ENCODE data around the gene MYO1G.

MYO1G gene

DNA sequence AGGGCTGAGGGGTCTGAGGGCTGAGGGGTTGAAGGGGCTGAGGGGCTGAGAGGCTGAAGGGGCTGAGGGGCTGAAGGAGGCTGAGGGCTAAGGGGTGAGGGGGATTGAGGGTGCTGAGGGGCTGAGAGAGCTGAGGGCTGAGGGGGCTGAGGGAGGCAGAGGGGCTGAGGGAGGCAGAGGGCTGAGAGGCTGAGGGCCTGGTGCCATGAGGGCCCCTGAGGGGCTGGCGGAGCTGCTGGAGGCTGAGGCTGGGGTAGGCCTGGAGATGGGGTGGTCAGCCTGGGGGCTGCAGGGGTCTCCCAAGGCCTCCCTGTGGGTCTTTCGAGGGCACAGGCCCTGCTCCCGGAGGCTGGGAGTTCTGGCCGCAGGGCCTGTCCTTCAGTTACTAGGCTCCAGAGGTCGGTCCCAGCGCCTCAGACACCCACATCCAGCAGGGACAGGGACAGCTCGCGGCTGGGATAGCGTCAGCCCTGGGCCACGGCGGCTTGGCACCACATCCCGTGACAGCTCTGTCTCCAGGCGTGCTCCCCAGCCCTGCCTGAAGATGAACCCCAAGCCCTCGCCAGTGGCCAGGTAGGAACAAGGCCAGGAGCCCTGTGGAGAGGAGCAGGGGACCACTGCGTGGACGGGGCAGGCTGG, 16.9 kb downstream of the MYO1G start:
- no peak for DNase-seq (ENCODE audit: low spot score in 2 of 2)
- H3K9me3 ChIP-seq = no peaks in the 10 kb centered on the region
- no peaks in the 10 kb centered on the region for H3K4me1 ChIP-seq
- in situ Hi-C loops (cut with MboI; ENCODE audit: low sequenced_read_pairs) = no loop called here
- H3K27me3 ChIP-seq (ENCODE audit: low read depth) = no peaks in the 10 kb centered on the region
- H3K36me3 ChIP-seq (replicated peaks) = no peaks in the 10 kb centered on the region
- no peak overlapping the region for H3K4me3 ChIP-seq

DNA sequence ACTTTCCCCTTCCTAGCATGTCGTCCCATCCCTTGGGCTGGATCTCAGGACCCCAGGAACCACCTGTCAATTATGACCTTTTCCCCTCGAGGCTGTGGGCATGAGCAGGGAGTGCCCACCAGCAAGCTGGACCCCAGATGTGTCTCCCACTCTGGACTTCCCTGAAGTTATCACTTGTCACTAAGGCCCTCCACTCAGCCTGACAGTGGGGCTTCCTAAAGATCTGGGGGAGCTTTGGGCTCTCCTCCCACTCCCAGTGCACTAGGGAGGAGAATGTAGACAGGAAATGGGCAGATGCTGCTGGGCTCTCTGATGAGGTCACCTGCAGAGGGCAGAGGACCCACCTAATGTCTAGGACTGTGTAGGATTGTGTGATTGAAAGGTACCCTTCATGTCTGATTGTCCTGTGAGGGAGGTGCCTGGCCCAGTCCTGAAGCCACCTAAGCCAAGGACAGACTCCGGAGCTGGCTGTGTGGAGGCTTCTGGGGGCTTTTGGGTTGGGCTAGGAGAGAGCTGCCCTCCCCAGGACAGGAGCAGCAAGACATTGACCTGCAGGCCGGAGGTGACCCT, 18.7 kb downstream of the MYO1G start:
- no peaks in the 10 kb centered on the region for H3K4me1 ChIP-seq
- in situ Hi-C loops (cut with MboI; ENCODE audit: low sequenced_read_pairs) = no loop called here
- no peak overlapping the region for H3K4me3 ChIP-seq
- H3K27me3 ChIP-seq (ENCODE audit: low read depth) = no peaks in the 10 kb centered on the region
- no peaks in the 10 kb centered on the region for H3K9me3 ChIP-seq
- DNase-seq (ENCODE audit: low spot score in 2 of 2) = no peak
- no peaks in the 10 kb centered on the region for H3K36me3 ChIP-seq (replicated peaks)

DNA sequence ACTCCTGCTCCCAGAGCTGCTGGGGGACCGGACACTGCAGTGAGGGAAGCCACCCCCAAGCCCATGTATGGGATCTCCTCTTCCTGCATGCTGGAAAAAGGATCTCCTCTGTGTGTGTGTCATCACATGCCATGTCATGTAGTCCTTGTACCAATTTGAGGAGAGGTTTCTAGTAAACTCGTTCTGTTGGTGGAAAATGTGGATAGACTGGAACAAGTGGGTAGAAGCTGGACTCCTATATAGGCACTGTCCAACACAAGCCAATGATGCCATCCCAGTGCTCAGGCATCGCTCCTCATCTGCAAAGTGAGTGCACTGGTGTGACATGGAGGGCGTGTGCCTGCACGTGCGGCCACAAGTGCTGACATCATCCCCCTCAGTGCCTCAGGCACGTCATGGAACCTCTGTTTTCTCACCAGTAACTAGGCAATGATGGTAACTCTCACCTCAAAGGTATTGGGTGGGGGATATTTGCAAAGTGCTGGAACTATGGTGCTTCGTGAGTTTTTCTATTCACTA, 19.3 kb downstream of the MYO1G start:
- no peak overlapping the region for H3K4me3 ChIP-seq
- H3K9me3 ChIP-seq = no peaks in the 10 kb centered on the region
- DNase-seq (ENCODE audit: low spot score in 2 of 2) = no peak
- H3K27me3 ChIP-seq (ENCODE audit: low read depth) = no peaks in the 10 kb centered on the region
- no peaks in the 10 kb centered on the region for H3K36me3 ChIP-seq (replicated peaks)
- in situ Hi-C loops (cut with MboI; ENCODE audit: low sequenced_read_pairs) = no loop called here
- no peaks in the 10 kb centered on the region for H3K4me1 ChIP-seq

DNA sequence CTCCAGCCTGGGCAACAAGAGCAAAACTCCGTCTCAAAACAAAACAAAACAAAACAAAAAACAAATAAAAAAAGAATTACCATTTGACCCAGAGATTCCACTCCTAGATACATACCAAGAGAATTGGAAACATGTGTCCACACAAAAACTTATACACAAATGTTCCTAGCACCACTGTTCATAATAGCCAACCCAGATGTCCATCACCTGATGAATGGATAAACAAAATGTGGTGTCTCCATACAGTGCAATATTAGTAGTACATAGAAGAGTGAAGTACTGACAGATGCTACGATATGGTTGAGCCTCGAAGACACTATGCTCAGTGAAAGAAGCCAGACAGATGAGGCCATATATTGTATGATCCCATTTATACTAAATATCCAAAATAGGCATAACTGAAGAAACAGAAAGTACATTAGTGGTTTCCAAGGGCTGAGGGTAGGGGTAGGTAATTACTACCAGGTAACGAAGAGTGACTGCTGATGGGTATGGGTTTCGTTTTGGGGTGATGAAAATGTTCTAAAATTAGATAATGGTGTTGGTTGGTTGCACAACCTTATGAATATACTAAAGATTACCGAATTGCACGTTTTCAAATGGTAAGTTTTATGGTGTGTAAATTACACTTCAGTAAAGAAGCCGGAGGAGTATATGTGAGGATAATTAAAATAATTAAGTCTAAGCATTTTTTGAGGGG, 20.0 kb downstream of the MYO1G start:
- Histone ChIP-seq H3K27me3 (ENCODE audit: low read depth) (no peaks in the 10 kb centered on the region), H3K4me1 (no peaks in the 10 kb centered on the region), H3K36me3 (replicated peaks) (no peaks in the 10 kb centered on the region), H3K4me3 (no peak overlapping the region), H3K9me3 (no peaks in the 10 kb centered on the region)
- in situ Hi-C loops (cut with MboI; ENCODE audit: low sequenced_read_pairs) = no loop called here
- DNase-seq (ENCODE audit: low spot score in 2 of 2) = no peak

DNA sequence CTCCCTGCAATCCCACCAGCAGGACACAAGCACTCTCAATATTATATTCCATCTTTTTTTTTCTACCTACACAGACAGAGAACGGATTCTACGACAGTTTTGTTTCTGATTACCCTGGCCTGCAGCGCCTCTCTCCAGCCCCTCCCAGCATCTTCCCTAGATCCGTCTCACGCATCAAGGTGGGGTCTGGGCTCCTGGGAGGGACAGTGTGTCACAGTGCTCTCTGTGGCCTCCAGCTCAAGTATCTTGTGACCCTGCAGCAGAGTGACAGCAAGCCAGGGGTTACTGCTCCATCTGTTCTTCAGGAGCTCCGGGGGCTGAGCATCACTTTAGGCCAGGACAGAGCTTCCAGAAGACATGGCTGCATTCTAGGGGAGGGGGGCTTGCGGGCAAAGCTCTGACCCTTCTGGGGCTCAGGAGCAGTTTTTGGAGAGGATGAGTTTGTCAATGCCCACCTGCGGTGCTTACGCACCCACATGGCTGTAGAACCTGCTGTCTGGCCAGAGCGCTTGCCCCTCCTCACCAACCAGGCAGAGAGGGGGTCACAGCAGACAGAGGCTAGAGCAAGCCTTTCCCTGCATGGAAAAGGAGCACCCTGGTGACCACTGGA, 22.6 kb downstream of the MYO1G start:
- in situ Hi-C loops (cut with MboI; ENCODE audit: low sequenced_read_pairs) = no loop called here
- no peak for DNase-seq (ENCODE audit: low spot score in 2 of 2)

DNA sequence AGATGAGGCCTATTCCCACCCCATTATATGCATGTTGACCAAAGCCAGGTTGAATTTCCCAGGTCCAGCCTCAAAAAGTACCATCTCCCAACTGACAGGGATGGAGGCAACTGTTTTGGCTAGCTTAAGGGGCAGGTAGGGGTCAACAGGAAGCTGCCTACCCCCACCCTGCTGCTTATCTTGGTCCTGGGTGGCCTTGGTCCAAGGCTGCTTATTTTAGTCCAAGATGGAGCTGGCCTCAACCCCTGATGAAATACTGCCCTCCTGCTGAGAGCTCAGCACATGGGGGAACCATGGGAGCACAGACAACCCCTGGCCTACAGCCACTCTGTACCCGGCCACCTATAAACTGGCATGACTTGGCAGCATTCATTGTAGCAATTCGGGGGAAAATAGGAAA, 23.1 kb downstream of the MYO1G start:
- in situ Hi-C loops (cut with MboI; ENCODE audit: low sequenced_read_pairs) = no loop called here
- Histone ChIP-seq H3K9me3 (no peaks in the 10 kb centered on the region), H3K27me3 (ENCODE audit: low read depth) (no peaks in the 10 kb centered on the region), H3K4me3 (no peak overlapping the region), H3K36me3 (replicated peaks) (no peaks in the 10 kb centered on the region), H3K4me1 (no peaks in the 10 kb centered on the region)
- no peak for DNase-seq (ENCODE audit: low spot score in 2 of 2)

More for the DNA sequence above, 22.6 kb downstream of the MYO1G start:
- Histone ChIP-seq H3K36me3 (replicated peaks) (no peaks in the 10 kb centered on the region), H3K9me3 (no peaks in the 10 kb centered on the region), H3K27me3 (ENCODE audit: low read depth) (no peaks in the 10 kb centered on the region), H3K4me1 (no peaks in the 10 kb centered on the region), H3K4me3 (no peak overlapping the region)

DNA sequence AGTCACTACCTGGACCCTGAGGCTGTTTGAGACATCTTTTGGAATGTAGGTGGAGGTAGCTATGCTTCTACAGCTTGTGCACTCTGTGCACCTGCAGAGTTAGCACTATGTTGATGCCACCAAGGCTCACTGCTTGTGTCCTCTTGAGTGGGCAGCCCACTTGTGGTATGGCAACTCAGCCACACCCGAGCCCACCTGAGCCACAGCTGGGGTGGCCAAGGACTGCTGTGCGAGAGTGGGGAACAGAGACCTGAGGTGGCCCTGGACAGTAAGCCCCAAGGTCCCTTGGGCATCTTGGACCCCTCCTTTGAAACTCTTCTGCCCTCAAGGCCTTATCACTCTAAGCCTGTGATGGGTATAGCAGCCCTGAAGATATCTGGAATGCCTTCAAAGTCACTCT, 25.7 kb downstream of the MYO1G start:
- DNase-seq (ENCODE audit: low spot score in 2 of 2) = no peak
- H3K4me1 ChIP-seq = no peaks in the 10 kb centered on the region
- no peaks in the 10 kb centered on the region for H3K27me3 ChIP-seq (ENCODE audit: low read depth)
- no peaks in the 10 kb centered on the region for H3K36me3 ChIP-seq (replicated peaks)
- no peak overlapping the region for H3K4me3 ChIP-seq
- H3K9me3 ChIP-seq = no peaks in the 10 kb centered on the region
- in situ Hi-C loops (cut with MboI; ENCODE audit: low sequenced_read_pairs) = no loop called here

DNA sequence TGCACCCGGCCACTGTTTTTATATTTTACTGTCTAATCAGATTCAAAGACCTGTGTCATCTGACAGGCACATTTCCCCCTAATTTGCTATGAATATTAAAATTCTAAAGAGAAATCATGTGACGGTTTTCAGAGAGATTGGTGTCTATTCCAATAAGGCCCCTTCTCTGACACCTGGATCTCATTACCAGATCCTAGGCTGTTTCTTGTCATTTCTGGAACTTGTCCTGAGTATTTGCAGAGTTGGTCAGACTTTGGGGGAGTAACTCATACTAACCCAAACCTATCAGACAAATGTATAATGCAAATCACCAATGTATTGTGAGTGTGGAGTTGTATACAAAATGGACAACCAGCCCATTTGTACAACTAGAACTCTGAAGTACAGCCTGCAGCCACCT, 29.5 kb downstream of the MYO1G start:
- Histone ChIP-seq H3K4me3 (no peak overlapping the region), H3K4me1 (no peaks in the 10 kb centered on the region), H3K9me3 (no peaks in the 10 kb centered on the region), H3K36me3 (replicated peaks) (no peaks in the 10 kb centered on the region), H3K27me3 (ENCODE audit: low read depth) (0 out of 2 replicates have a peak, but pooled peaks cover 3% of the 10 kb centered on the region)
- in situ Hi-C loops (cut with MboI; ENCODE audit: low sequenced_read_pairs) = no loop called here
- DNase-seq (ENCODE audit: low spot score in 2 of 2) = no peak

DNA sequence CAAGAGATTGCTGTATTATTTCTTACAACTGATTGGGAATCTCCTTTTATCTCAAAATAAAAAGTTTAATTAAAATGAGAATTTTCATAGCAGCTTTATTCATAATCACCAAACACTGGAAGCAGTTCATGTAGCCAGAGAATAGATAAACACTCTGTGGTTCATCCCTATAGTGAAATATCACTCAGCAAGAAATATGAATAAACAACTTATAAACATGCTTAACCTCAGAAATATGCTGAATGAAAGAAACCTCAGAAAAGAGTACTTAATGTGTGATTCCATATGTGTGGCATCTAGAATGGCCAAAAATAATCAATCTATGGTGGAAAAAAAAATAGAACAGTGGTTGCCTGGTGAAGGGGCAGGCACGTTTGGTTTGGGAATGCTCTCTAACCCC, 33.3 kb downstream of the MYO1G start:
- Histone ChIP-seq H3K27me3 (ENCODE audit: low read depth) (0 out of 2 replicates have a peak, but pooled peaks cover 5% of the 10 kb centered on the region), H3K9me3 (no peaks in the 10 kb centered on the region), H3K4me1 (no peaks in the 10 kb centered on the region), H3K4me3 (no peak overlapping the region), H3K36me3 (replicated peaks) (no peaks in the 10 kb centered on the region)
- in situ Hi-C loops (cut with MboI; ENCODE audit: low sequenced_read_pairs) = no loop called here
- DNase-seq (ENCODE audit: low spot score in 2 of 2) = no peak

DNA sequence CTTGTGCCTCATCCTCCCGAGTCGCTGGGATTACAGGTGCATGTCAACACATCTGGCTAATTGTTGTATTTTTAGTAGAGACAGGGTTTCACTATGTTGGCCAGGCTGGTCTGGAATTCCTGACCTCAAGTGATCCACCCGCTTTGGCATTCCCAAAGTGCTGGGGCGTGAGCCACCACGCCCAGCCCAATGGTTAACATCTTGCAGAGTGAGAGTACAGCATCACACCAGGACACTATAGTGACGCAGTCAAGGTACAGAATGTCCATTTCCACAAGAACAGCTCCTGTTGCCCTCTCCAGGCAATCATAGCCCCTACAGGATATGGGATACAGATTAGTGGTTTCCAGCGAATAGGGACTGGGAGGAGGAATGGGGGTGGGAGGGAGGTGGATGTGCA, 34.0 kb downstream of the MYO1G start:
- DNase-seq (ENCODE audit: low spot score in 2 of 2) = no peak
- in situ Hi-C loops (cut with MboI; ENCODE audit: low sequenced_read_pairs) = no loop called here
- Histone ChIP-seq H3K4me3 (no peak overlapping the region), H3K27me3 (ENCODE audit: low read depth) (0 out of 2 replicates have a peak, but pooled peaks cover 5% of the 10 kb centered on the region), H3K4me1 (no peaks in the 10 kb centered on the region), H3K9me3 (no peaks in the 10 kb centered on the region), H3K36me3 (replicated peaks) (no peaks in the 10 kb centered on the region)

DNA sequence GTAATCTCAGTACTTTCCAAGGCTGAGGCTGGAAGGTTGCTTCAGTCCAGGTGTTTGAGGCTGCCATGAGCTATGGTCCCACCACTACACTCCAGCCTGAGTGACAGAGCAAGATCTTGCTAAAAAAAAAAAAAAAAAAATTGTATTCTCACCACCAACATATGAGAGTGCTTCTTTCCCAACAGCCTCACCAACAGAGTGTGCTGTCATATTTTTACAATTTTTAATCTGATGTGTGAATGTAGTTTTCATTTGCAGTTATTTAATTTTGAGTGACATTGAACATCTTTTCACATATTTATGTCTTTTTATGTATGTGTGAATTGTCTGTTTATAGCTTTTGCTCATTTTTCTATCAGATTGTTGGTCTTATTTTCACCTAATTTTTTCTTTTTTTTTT, 35.2 kb downstream of the MYO1G start:
- H3K36me3 ChIP-seq (replicated peaks) = no peaks in the 10 kb centered on the region
- no peak overlapping the region for H3K4me3 ChIP-seq
- DNase-seq (ENCODE audit: low spot score in 2 of 2) = no peak
- H3K27me3 ChIP-seq (ENCODE audit: low read depth) = 0 out of 2 replicates have a peak, but pooled peaks cover 5% of the 10 kb centered on the region
- H3K4me1 ChIP-seq = no peaks in the 10 kb centered on the region
- no peaks in the 10 kb centered on the region for H3K9me3 ChIP-seq
- in situ Hi-C loops (cut with MboI; ENCODE audit: low sequenced_read_pairs) = no loop called here

DNA sequence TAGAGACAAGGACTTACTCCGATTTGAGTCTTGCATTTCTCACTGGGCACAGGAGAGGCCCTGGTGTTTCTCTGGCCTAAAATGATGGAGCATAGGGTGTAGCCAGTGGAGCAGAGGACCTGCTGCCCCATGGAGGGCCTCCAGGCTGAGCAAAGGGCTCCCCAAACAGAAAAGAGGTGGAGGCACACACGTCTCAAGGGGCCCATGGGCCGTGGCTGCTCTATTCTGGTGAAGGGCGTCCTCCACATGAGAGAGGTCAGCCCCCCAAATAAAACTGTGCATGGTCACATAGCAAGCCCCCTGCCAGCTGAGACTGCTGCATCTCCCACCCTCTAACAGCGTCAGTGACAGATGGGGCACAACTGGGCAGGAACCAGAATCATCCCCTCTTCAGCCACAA, 41.4 kb downstream of the MYO1G start:
- H3K27me3 ChIP-seq (ENCODE audit: low read depth) = no peaks in the 10 kb centered on the region
- DNase-seq (ENCODE audit: low spot score in 2 of 2) = no peak
- no peaks in the 10 kb centered on the region for H3K36me3 ChIP-seq (replicated peaks)
- H3K4me1 ChIP-seq = peaks cover 3% of the 10 kb centered on the region; the same call in 1 of the 2 replicates
- in situ Hi-C loops (cut with MboI; ENCODE audit: low sequenced_read_pairs) = no loop called here
- H3K4me3 ChIP-seq = no peak overlapping the region
- no peaks in the 10 kb centered on the region for H3K9me3 ChIP-seq

DNA sequence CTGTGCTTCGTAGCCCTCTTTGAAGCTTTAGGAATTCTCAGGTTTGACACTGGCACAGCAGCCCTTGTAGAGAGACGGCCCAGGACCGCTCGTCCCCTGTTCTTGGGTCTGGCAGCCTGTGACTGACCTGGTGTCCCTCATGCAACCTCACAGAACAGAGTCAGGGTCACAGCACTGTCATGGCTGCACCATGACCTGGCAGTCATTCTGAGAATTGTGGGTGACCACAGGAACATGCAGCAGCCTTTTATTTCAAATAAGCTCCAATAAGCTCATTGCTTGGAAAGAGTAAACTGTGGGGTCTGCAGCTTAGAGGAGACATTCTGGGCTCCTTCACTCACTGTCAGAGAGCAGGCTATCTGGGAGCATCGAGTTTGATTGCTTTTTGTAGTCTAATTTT, 42.5 kb downstream of the MYO1G start:
- DNase-seq (ENCODE audit: low spot score in 2 of 2) = no peak
- in situ Hi-C loops (cut with MboI; ENCODE audit: low sequenced_read_pairs) = no loop called here
- peaks cover 3% of the 10 kb centered on the region; the same call in 1 of the 2 replicates for H3K4me1 ChIP-seq
- H3K9me3 ChIP-seq = no peaks in the 10 kb centered on the region
- H3K36me3 ChIP-seq (replicated peaks) = no peaks in the 10 kb centered on the region
- no peak overlapping the region for H3K4me3 ChIP-seq
- no peaks in the 10 kb centered on the region for H3K27me3 ChIP-seq (ENCODE audit: low read depth)

DNA sequence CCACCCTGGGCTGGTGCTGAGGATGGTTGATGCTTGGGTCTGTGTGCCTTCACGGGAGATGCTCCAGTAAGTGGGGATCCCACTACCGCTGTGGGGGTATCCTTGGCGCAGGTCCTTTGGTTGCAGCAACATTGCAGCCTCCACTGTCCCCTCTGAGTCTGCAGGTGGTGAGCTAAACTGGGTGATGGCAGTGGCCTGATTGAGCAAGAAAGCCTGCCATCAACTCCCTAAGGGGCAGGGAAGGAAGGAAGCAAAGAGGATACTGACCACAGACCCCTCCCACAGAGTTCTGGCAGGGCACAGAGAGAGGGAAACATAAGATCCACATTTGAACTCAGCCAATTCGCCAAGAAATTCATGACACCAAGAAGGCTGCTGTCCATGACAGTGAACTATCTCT, 43.2 kb downstream of the MYO1G start:
- H3K27me3 ChIP-seq (ENCODE audit: low read depth) = no peaks in the 10 kb centered on the region
- in situ Hi-C loops (cut with MboI; ENCODE audit: low sequenced_read_pairs) = no loop called here
- H3K4me3 ChIP-seq = no peak overlapping the region
- DNase-seq (ENCODE audit: low spot score in 2 of 2) = no peak
- H3K36me3 ChIP-seq (replicated peaks) = no peaks in the 10 kb centered on the region
- peaks cover 3% of the 10 kb centered on the region; the same call in 1 of the 2 replicates for H3K4me1 ChIP-seq
- no peaks in the 10 kb centered on the region for H3K9me3 ChIP-seq
